GM18861 (cell line): Measurements from ENCODE around the gene TCF19.

Experiments
- ATAC-seq: cut with Tn5 transposase; IDR thresholded peaks from one replicate; pipeline ENCODE4 v1.9.1; 2021; ENCODE audit not compliant: unreplicated experiment

Gene TCF19

DNA sequence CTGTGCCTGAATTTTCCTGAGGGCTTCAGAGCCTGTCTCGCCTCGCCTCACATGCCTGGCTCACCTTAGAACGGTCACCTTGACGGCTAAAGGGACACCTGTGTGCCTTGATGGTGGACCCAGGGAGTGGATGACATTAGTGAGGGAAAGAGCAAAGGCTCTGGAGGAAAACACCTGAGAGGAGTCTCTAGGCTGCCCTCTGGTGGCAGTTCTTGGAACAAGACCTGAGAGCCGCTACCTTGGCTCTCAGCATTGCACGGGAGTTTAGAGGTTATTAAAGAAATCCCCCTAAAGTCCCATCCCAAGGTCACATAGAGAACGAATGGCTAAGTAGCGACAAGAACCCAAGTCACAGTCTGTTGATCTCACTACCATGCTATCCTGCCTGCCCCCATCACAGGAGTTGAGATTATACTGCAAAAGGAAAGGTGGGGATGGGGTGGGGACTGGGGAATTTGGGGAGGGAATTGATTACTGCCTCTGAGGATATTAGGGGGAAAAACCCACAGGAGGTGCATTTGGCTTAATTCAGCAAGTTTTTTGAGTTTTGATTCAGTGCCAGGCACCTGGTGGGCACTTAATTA, 30.2 kb upstream of the TCF19 start:
- ATAC-seq, result no peak

DNA sequence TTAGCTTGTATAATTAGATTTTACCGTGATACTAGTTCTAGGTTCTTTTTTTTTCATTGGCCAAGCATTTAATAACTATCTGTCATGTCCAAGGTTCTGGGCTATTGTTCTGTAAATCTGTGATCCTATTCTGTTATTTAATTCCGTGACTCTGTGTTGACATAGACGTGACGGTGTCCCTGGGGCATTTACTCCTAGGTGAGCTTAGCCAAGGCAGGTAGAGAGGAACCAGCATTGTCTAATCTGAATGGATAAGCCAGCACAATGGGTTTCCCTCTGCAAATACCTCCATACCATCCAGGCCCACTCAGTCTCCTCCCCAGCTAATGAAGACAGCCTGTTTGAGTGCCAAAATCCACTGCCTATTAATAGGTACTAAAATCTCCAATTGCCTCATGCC, 29.3 kb upstream of the TCF19 start:
- no peak for ATAC-seq

DNA sequence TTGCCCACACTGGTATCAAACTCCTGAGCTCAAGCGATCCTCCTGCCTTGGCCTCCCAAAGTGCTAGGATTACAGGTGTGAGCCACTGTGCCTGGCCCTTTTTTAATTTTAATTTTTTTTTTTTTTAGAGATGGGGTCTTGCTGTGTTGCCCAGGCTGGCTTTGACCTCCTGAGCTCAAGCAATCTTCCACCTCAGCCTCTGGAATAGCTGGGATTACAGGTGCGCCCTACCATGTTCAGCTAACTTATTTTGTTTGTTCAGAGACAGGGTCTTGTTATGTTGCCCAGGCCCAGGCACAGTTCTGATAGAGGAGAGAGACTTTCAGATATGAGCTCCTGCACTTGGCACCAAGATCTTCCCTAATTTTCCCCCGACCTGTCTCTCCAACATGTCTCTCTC, 27.6 kb upstream of the TCF19 start:
- ATAC-seq, result no peak

DNA sequence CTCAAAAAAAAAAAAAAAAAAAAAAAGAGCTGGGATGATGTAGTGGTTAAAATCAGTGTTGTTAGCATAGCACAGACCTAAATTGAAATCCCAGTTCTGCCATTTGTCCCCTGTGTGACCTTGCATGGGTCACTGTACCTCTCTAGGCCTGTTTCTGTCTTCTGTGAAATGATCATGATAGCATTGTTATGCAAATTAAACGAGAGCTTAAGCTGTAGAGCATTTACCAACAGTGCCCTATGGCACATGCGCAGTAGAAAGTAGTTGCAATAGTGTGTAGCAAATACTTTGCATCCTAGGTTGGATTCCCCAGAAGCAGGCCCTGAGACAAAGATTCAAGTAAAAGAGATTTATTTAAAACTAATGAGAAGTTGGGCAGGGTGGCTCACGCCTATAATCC, 26.8 kb upstream of the TCF19 start:
- no peak for ATAC-seq

DNA sequence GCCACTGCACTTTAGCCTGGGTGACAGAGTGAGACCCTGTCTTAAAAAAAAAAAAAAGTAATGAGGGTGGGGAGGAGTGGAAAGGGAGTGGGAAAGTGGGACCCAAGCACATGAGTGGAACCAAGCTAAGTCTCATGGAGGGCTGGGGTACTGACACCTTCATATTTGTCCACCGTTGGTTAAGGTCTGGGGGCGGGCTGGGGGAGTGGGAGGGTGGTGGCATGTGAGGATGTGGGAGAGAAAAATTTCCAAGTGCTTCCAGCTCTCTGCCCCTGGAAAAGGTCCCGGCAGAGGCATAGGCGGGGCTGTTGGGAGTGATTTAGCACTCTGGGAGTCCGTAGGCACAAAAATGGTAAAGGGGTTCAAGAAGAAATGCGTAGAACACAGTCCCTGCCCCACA, 25.6 kb upstream of the TCF19 start:
- no peak for ATAC-seq

DNA sequence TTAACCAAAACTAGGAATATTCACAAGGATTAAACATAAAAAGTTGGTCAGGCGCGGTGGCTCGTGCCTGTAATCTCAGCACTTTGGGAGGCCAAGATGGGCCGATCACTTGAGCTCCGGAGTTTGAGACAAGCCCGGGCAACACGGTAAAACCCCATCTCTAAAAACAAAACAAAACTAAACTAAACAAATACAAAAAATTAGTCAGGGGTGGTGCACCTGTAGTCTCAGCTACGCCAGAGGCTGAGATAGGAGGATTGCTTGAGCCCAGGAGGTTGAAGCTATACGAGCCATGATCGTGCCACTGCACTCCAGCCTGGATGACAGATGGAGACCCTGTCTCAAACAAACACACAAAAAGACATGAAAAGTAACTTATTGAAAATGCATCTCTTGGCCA, 22.7 kb upstream of the TCF19 start:
- no peak for ATAC-seq

DNA sequence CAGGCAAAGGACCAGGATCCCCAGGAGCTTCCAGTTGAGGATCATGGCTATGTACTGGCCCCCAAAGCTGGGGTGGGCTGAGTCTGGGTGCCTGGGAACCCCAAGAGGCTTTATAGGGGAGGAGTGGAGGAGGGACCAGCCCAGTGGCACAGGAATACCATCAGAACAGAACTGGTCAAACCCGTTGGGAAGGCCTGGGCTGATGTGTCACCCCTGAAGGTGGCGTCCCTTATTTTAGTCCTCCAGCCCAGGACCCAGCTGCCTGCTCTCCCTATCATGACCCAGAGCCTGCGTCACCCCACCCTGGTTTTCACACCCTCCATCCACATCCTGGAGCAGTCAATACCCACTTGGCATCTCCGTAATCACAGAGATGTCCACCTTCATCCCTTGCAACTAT, 19.4 kb upstream of the TCF19 start, which contains the start of gene PSORS1C2:
Gene PSORS1C2 (minus strand): TSS at position 85 of the 400 bp plus-strand sequence. CDS start 40 bp downstream, at position 45.
- ATAC-seq, result no peak

DNA sequence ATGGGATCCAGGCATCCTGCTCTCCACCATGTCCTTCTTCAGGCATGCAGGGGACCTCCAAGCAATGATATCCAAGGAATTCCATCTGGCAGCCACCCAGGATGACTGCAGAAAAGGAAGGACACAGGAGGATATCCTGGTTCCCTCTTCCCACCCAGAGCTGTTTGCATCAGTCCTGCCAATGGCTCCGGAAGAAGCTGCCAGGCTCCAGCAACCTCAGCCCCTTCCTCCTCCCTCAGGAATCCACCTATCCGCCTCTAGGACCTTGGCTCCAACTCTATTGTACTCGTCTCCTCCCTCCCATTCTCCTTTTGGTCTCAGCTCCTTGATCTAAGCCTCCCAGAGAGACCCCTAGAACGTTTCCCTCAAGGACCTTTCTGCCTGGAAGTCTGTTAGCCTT, 18.8 kb upstream of the TCF19 start:
- no peak for ATAC-seq

DNA sequence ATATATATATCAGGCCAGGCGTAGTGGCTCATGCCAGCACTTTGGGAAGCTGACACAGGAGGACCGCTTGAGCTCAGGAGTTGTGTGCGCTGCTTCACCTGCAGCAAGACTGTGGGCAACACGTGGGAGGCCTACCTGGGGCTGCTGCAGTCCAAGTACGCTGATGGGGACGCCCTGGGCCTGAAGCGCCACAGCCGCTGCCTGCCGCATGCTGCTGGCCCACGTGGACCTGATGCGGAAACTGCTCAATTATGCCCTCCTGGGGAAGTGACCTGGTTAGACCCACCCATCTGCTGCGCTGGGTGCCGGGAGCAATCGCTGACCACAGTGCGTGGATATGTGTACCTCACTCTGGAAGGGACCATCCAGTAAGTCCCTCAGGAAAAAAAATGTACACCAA, 17.7 kb upstream of the TCF19 start:
- ATAC-seq, result no peak

DNA sequence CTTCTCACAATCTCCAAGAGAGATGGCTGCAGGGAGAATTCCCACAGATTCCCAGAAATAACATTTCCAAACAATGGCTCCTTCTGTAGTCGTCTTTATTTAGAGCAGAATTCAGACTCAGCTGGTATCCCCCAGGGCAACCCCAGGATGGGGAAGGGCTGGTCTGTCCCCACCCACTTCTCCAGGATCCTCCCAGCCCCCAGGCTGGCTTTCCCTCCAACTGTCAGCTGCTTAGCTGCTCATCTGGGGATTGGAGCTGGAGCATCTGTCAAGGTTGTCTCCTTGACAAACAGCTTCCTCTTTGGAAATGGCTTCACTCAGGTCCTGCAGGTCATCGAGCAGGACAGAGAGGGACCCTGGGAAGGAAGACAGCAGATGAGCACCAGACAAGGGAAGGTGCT, 16.0 kb upstream of the TCF19 start:
- ATAC-seq, result no peak

DNA sequence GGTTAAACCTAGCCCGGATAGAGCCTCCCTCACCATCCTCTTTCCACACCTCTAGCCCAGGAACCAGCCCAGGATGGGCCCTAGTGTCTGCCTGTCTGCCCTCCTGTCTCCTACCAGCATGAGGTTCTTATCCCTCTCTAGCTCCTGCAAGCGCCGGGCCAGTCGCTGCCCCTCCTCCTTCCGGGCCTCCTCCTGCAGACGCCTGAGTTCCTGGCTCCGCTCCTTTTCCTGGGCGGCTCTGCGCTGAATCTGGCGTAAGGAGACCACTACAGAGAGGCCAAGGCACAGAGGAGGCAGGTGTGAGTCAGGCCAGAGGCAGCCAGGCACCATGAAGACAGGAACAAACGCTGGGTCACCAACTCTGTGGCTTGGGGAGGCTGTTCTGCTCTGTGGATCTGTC, 15.2 kb upstream of the TCF19 start:
- no peak for ATAC-seq

DNA sequence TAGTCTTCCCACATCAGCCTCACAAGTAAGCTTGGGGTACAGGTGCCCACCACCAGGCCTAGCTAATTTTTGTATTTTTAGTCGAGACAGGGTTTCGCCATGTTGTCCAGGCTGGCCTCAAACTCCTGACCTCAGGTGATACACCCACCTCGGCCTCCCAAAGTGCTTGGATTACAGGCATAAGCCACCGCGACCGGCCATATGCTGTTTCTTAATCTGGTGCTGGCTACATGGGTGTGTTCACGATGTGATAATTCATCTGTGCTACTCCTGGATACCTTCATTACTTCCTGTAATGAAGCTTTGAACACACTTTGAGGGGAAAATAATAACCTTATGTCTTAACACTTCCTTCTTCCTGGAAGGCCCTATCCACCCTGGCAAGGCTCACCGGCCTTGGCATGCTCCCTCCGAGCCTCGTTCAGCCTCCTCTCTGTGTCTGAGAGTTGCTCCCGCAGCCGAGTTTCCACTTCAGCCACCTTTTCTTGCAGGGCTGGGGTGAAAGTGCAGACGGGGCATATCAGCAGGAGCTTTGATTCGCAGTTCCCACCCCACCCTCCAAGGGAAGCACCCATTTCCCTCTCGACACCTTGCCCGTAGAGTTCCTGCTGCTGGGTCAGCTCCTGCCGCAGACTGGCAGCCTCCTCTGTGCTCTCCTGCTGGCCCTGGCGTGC, 14.0 kb upstream of the TCF19 start:
- ATAC-seq, result no peak

DNA sequence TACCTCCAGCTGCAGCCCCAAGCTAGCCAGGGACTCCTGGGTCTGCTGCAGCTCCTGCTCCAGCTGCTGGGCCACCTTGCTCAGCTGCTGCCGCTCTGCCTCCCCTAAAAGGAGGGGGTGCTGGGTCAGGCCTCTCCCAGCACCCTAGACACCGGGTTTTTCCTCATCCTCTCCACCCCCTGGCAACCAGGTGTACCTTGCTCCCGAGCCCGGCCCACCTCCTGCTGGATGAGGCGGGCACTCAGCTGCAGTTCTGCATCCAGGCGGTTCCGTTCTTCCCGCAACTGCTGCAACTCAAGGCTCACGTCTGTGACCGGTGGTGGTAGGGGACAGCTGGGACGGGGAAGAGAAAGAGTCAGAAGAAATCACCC, 13.4 kb upstream of the TCF19 start:
- no peak for ATAC-seq

DNA sequence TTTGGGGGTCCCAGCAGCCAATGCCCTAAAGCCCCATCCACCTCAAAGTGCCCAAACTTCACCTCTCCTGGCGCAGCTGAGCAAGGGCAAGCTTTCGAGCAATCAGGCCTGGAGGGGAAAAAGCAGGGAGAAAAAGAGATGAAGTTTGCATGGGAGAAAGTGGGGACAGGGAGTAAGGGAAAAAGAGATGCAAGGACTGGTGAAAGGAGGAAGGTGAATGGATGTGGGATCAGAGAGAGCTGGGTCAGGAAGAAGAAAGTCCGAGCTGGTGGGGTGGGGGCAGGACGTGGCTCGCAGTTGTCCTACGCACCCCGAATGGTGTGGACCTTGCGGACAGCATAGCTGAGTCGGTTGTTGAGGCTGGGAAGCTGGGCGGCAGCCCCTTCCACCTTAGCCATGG, 13.0 kb upstream of the TCF19 start:
- ATAC-seq, result no peak

DNA sequence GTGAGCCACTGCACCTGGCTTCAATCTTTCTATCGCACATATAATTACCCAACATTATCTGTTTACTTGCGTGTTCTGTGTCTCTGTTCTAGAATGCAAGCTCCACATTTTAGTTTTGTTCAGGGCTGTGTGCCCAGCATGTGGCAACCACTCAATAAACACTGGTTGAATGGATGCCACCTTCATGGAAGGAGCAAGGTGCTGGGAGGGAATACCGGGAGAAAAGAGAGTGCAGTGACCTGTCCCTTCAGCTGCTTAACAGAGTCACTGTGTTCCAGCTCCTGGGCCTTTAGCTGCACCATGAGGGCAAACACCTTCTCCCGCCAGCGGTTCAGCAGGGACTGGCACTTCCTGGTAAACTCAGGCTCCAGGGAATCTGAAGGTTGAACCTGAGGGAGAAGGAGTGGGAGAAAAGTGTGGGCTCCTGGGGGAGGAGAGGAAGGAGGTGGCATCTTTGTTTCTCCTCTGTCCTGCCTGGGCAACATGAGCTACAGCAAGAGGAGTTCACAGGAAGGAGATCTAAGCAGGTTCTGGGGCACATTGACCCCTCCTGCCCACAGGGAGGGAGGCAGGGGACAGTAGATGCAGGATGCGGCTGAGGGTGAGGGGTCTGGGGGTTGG, 8.5 kb upstream of the TCF19 start:
- ATAC-seq, result no peak

DNA sequence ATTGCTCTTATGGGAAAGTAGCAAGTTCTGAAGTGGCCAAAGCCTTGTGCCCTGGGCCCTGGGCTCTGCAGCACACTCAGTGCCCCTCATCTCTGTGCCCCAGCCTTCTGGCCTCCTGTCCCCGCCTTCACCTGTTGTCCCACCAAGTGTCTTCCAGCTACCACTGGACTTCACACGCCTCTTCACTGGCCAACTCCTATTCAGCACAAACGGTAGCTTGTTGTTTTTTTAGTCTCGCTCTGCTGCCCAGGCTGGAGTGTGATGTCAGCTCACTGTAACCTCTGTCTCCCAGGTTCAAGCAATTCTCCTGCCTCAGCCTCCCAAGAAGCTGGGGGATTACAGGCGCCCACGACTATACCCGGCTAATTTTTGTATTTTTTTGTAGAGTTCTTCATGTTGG, 5.6 kb upstream of the TCF19 start:
- ATAC-seq, result no peak

DNA sequence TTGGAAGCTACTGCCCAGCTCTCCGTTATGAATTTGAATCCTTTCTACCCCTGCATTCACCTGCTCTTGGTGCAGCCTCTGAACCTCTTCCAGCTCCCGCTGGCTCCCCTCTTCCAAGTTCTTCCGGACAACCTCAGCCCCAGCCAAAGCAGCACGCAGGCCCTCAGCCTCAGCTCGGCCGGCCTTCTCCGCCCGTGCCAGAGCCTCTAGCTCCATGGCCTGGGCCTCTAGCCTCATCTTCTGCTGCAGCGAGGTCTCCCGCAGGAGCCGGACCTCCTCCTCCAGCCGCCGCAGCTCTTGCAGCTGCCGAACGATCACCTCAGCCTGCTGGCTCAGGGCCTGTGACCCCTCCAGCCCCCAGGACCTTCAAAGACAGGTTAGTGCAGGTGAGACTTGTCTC, 4.0 kb upstream of the TCF19 start:
- ATAC-seq, result no peak

DNA sequence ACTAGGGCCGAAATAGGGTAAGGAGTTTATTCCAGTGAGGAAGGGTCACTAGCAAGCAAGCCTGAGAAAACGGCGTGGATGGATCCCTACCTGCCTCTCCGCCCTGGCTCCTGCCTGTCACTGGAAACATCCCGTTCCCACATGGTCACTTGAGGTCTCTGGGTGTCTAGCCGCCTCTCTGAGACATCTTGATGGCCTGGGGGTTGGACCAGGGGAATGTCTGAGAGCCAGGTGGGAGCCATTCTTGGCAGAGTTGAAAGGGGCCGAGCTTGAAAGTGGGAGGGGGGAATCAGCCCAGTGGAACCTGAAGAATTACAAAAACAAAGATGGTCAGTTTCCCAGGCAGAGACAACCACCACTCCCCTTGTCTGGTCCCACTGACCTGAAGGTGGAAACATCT, 1.7 kb upstream of the TCF19 start:
- ATAC-seq, result no peak

DNA sequence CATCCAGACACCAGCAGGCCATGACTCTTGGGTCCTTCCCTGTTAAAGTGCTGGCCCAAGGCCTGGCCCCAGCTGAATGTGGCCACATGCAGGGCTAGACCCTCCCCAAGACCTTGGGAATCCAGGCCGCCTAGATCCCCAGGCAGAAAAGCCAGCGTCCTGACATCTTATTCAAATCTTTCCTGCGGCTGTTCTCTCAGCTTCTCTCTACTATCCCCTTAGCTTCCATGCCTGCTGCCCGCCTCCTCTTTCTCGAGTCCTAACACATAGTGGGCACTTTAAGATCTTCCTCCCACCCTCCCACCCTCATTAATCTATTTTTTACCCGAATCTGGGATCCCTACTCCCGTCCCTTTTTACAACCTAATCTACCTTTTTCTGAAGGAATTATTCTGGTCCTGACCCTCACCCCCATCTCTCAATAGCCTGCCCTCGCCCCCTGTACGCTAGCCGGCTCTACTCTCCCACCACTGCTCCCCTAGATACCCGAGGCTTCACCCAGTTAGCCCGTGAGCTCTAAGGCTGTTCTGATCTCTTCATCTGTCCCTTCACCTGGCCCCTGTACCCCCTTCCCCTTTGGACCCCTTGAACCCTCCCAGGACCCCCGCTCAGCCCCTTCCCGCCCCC, 763 bp upstream of the TCF19 start, which contains the start of gene CCHCR1:
Gene CCHCR1 (minus strand): TSS at position 290 of the 627 bp plus-strand sequence. CDS start 202 bp downstream, at position 88.
- no peak for ATAC-seq

DNA sequence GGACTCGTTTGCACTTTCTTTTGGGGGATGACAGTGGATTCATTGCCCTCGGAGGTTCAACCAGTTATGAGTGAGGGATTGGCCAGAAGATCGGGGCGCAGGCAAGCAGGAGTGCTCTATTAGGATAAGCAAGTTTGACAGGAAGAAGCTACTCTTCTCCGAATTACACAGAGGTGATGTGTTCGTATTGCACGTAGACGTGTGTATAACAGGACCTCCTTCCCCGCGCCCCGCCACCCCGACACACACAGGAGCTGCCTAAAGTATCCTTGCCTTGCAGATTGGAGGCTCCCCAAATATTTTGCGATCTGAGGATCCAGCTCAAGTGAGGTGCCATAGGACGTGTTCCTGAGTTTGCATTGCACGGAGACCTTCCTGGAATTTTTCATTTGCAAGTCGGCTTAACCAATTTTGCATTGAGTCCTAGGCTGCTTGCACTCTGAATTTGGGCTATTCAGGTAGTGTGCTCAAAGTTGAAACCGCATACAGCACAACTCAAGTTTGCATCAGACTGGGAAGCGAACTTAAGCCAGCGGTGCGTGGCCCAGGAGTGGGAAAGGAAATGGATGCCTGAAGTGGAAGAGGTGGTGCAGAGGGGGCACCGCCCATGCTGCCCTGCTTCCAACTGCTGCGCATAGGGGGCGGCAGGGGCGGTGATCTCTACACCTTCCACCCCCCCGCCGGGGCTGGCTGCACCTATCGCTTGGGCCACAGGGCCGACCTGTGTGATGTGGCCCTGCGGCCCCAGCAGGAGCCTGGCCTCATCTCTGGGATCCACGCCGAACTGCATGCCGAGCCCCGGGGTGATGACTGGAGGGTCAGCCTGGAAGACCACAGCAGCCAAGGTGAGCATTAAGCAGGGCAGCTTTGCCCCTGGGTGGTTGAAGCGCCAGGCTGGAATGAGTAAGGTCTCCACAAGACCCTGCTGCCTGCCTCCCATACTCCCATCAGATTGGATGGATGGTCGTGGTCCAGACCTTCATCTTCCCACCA, 770 bp downstream of the TCF19 start:
- ATAC-seq, result no peak
